Amniotic epithelial cell (primary cell): Measurements from ENCODE around the gene MEAK7.
A peak's percentile ranks its signal among the peaks of the same experiment; 100 is the strongest.

Experiments
- DNase-seq: peaks from one replicate; pipeline ENCODE4 v3.0.0-alpha.2; 2010; ENCODE audit warnings: low read depth

MEAK7 gene

DNA sequence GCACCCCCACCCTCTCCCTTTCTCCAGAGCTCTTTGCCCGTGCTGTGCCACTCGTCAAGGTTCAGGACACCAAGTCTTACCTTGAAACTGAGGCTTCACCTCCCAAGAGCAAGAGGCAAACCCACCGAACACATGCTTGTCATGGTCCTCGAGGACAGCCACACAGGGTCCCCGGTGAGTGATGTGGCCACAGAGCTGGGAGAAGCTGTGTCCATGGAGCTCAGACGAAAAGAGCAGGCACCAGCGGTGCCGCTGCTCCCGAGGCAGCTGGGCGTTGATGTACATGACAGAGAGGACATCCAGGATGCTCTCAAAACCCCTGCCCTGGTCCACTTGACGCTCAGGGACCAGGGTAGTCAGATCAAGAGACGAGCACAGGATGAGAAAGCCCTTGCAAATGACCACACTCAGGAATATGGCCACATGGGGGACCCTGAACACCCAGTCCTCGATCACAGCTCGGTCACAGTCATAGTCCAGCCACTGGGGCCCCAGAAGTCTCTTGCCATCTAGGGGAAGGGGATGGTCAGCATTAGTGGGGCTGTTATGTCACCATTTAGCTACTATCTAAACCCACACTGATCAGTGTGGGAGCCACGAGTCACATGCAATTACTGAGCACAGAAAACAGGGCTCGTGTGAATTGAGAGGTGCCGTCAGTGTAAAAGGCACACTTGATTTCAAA is 17.8 kb downstream of the MEAK7 start:
- no peak for DNase-seq

DNA sequence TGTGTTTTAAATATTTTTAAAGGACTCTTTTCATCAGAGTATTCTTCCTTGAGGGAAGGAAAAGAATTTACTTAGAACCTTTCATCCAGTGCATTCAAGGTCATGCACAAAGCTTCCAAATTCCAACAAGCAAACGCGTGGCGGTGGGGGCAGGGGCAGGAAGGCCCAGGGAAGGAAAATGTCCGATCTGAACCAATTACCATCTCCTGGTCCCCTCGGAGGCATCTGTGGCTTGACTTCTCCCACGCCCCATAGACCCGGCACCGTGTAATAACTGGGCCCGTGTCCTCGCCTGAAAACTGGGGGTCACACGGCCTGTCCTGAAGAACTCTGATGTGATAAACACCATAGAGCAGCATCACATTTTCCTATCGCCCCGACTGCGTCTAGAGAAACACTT is 18.3 kb downstream of the MEAK7 start:
- no peak for DNase-seq

DNA sequence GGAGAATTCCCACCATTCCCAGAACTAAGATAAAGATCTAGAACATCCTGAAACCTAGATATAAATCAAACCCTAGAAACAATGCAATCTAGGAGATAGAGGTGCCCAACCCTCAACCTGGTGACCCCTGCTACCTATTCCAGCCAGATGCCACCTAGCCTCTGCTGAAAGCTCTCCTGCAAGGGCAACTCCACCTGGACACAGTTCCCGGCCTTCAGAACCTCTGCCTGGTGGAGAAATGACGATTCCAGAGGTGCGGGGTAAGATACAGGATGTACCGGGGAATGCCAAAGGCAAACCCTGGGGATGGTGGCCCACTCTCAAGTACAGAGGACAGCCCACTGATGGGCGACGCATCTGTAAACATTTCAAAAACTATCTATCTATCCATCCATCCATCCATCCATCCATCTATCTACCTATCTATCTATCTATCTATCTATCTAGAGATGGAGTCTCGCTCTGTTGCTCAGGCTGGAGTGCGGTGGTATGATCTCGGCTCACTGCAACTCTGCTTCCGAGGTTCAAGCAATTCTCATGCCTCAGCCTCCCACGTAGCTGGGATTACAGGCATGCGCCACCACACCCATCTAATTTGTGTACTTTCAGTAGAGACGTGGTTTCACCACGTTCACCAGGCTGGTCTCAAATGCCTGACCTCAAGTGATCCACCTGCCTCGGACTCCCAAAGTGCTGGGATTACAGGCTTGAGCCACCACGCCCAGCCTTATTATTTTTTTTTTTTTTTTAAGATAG is 19.0 kb downstream of the MEAK7 start:
- DNase-seq = no peak

DNA sequence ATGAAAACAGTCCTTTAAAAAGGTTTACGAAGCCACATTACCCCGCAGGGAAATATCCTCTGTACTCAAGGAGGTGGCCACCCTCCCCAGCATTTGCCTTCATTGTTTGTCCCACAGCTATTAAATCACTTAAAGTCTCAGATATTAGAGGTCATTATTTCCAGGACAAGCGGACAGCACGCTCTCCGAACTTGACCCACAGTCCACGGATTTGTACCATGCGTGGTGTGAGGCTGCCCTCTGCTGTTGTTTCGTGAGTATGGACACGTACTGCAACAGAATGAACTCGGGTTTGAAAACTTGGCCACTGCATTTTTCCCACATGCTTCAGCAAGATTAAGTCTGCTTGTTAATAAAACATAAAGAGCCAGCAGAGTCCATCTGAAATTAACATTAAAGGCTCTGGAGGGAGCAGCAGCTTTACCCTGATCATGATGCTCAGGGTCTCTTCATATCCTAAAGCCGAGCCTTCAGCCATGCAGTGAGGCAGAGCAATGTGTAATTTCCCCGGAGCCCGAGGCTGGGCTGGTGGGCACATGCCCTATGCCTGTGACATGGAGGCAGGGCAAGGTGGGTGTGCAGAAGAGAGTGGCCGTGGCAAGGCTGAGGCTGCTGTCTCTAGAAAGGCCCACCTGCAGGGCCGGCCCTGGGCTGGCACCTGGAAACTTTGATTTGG is 19.7 kb downstream of the MEAK7 start:
- peak; percentile 65 for DNase-seq

DNA sequence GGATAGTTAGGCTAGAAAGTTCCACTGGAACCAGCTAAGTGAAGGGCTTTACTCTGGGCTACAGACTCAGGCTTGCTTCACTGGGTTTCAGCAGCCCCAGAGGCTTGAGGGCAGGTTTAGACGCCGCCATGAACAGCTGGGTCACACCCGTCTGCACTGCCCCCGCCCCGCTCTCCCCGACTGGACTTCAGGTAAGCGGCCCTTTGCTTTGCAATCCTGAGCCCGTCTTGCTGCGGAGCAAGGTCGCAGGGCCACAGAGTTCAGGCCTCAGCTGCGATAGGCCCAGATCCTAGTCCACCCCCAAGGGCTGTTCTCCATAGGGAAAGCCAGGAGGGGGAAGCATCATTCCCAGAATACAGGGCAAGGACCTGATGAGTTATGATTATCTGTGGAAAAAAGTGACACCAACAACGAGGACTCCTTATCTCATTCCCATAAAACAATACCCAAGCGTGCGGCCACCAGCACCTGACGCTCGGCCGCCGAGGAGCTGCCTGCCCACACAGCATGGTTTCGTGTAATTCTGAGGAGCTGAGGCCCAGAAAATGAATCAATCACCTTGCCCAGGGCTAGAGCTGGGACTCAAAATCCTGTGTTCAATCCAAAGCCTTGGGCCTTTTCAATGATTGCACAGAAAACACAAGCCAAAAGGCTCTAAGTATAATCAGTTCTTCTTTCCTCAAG is 20.4 kb downstream of the MEAK7 start:
- no peak for DNase-seq

DNA sequence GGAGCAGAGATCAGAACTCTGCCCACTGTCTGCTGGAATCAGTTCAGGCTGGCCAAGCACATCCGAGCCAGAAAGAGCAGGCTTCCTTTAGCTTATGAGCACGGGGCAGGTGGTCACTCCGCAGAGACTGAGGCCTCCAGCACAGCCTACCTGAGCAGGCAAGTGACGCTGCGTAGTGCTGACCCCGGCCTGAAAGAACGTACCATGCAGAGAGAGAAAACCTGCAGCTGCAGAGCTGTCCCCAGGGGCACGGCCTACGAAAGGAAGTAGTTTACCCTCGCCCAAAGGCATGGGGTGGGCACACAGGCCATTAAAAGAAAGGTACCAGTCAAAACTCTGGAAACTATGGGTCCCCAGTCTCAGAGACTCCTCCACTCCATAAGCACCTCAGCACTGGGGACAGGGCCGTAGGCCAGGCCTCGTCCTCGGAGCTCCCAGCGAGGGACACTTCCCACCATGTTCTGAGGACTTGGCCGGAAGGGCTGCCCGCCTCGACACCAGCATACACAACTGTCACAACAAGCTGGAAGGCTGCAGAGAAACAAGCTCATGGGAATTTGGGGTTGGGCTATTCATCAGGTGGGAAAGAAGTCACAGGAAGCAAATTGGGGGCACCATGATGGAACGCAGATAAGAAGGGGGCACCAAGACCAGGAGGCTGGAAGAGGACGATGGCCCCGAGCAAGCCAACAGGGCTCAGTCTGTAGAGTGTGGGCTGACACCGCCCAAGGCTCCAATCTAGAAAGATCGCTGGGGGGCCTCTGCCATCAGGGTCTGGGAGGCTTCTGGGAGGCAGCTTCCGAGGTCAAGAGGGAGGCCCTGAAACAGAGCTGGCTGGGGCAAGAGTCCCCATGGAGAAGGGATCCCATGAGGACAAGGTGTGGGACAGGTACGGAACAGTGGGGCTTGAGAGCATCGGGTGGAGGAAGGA is 21.2 kb downstream of the MEAK7 start:
- DNase-seq = no peak

DNA sequence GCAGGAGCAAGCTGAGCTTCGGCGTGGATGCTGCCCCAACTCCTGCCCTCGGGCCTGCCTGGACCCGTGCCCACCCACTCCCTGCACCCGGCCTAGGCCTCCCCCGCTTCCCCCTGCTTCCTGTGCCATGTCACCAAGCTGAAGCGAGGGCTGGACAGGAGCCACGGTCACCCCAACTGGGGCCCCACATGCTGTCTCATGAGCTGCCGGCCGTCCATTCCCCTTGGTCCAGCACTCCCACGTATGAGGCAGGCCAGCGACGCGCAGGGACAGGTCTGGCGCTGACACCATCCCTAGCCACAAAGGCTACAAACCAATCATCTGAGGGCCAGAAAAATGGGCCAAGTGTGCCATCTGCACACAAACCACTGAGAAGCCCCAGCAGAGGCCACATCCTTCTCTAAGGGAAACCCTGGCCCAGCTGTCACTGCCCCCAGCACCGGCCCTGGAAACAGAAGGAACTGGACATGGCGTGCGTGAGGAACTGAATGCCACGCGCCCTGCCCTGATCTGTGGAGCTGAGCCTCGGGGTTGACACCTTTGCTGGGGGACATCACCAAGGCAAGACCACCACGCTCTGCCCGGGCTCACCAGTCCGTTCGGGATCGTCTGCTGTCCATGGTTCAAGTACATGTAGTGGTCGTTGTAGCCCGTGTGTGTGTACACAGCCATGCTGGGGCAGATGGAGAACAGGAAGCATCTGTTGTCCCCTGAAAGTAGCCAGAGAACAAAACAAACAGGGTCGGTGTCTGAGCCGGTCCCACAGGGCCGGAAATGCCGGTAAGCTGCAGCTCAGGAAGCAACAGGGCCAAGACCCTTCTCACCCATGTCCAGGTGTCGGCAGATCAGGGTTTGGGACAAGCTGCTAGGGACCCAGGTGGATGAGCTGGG is 22.2 kb downstream of the MEAK7 start:
- no peak for DNase-seq

DNA sequence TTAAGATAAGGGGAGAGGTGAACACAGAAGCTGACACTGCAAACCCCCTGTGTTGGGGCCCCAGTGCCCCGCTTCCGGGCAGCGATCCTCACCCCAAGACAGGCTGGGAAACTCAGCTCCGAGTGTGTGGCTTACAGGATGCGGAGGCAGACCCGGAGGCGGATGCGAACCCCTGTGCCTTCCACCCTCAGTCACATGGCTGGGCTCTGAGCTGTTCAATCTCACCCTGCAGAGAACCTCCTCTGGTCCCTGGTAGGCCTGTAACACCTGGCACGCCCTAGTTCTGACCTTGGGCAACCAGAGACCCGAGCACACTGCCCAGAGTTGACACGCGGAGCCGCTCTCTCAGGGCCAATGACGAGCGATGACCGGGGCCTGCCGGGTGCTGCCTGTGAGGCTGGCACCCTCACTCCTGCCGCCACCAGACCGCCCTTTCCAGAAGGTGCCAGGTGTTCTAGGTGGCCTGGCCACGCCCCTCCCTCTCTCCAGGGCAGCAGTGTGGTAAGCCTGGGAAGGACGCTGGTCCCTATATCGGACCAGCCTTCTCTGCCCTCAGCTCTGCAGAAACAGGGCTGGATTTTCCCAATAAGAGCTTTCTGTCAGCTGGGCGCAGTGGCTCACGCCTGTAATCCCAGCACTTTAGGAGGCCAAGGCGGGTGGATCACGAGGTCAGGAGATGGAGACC is 23.3 kb downstream of the MEAK7 start:
- no peak for DNase-seq

DNA sequence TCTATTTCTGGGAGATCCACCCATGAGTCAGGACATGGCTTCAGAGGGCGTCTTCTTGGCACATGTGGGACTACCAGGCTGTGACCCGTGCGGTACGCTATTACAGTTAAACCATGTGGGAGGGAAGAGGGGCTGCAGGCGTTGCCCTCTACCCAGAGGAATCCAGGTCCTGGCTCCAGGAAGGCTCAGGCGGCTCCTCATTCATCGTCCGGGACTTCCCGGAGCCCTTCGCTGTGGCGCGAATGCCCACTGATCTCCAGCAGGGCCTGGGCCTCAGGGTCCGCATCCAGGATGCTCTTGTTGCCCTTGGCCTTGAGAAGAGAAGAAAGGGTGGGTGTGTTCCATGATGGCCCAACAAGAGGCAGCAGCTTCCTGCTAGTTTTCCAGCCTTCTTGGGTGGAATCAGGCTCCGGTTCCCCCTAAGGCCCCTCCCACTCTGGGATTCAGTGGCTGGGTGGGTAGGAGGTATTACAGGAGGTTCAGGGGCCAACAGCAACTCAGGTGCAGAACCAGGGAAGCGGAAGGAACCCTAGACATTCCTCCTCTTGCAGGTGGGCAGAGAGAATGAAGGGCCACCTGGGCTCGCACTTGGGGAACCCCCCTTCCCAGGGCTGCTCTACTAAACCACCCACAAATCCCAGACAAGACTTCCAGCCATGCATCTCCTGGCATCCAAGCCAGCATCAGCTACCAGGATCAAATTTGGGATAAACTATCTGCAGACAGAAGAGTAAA is 24.6 kb downstream of the MEAK7 start:
- no peak for DNase-seq

DNA sequence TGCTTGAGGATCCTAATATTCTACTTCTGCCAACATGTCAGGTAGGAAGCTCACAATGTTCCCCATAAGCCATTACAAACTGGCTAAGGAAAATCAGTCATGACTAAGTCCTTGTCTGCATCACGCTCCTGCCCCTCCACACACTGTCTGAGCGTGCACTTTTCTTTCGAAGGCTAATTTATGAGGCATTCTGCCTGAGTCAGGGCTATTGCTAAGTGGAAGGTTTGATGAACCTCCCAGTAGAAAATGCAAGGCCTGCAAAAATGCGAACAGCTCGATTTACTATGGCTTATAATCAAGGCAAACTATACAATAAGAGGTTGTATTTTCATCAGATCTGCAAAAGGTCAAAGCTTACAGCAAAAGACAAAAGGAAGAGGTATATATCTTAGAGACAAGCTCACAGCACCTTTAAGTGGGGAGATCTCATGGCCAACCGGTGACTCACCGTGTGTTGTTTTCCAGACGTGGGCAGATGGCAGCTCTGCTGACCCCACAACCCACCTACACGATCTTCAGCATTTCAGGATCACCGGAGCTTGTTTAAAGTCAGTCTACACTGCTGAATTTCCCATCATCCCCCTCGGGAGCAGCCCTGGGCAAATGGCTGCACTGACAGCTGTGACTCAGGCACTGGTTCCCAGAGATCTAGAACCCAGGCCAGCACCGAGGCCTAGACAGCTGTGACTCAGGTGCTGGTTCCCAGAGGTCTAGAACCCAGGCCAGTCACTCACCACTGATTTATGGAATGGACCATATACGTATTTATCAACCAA is 26.1 kb downstream of the MEAK7 start:
- DNase-seq = peak; percentile 87

DNA sequence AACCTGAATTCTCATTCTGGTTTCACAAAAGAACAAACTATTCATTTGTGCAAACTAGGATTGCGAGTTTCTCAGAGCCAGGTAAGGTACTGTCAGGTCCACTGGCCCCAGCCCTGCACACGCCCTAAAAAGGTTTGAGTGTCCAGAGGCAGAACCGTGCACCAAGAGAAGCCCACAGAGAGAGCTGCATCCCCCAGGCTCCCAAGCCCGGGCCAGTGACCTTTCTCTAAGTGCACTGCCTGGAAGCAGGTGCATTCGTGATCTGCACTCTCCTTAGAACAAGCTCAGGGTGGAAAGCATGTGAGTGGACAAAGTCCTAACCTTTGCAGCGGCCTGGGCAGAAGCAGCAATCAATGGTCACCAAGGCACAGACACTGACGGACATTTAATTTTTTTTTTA is 26.8 kb downstream of the MEAK7 start:
- no peak for DNase-seq

DNA sequence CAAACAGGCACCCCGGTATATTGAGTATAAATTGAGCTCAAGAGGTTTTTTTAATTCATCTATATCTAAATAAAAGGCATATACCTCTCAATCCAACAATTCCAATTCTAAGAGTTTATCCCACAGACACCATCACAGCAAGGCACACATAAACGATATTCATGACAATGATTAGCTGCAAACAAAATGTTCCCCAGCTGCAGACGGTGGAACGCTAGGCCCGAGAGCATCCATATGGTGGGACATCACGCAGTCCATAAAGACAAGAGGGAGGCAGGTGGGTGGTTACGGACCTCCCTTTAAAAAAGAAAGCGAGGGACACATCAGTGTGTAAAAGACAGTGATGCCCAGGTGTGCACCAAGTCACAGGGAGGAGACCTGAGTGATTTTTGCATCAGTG is 28.1 kb downstream of the MEAK7 start:
- no peak for DNase-seq

DNA sequence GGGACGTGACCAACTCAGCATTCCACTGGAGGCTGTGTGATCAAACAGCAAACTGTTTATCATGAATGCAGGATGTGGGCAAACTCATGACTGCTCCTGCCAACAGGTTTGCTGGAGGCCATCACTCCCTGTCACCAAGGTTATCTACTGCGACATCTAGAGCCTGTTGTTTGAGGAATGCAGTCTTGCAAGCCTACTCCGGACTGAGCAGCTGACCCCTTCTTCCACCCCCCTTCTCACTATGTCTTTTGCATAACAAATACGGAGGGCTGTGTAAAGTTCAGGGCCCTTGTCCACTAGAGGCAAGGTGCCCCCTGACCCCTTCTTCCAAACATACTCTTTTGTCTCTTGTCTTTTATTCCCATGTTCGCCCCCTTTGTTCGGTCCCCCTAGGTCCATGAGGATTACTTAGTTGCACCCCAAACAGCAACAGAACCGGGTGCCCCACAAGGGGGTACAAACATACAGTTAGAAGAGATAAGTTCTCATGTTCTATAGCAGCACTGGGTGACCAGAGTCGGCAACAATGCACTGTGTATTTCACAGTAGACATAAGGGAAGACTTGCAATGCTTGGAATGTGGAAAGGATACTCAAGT is 28.7 kb downstream of the MEAK7 start:
- peak; percentile 52 for DNase-seq

DNA sequence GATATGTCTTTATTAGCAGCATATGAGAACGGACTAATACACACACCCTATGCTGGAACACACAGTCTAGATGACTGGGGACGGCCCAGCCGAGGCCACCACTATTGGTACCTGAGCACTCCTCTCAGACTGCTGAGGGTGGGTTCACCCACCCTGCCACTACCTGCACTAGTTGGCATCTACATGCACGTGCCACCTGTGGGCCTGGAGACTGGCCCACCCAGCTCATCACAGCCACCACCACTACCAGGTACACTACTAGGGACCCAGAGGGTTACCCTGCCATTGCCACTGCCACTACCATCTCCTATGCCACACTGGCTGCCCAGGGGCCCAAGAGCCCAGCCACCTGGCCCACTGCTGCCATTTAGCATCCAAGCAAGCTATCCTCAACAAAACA is 32.5 kb downstream of the MEAK7 start:
- DNase-seq = no peak

DNA sequence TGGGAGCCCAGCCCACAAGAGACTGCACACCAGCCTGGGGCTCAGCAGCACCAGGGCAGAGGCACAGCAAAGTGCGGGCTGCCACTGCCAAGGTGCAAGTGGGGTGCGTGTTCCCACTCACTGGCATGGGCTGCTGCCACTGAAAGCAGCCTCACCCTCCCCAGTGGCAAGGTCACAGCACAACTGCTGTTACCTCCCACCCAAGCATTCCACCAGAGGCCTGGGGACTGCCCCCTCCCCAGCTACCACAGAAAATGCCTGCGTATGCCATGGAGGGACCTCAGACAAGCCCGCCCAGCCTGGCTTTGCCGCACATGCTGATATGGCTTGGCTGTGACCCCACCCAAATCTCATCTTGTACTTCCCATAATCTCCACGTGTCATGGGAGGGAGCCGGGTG is 33.1 kb downstream of the MEAK7 start:
- no peak for DNase-seq

DNA sequence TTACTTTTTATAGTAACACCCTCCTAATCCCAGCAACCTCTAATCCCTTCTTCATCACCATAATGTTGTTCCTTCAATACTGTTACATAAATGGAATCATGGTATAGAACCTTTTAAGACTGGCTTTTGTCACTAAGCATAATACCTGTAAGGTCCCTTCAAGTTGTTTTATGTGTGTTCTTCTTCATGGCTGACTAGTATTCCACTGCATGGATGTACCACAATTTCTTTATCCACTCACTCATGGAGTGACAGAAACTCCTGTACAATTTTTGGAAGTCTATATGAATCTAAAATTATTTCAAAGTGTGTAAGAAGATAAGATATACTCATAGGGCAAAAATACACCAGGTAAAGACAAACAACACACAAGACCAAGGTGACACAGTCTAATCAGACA is 36.8 kb downstream of the MEAK7 start:
- DNase-seq = no peak

DNA sequence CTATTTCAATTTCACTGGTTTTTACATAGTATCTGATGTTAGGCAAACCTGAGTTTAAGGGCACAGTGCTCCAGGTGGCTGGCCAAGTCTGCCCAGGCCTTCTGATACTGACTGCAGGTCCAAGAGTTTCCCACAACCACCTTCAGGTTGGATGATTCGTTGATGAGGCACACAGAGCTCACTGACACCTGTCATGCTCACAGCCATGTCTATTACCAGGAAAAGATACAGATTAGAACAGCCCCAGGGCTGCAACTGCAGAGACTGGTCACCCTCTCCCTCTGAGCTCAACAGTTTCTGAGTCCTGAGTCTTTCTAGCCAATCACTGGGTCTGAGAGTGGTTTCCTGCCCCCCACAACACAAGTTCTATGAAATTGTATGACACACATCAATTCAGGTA is 37.2 kb downstream of the MEAK7 start:
- DNase-seq = no peak

DNA sequence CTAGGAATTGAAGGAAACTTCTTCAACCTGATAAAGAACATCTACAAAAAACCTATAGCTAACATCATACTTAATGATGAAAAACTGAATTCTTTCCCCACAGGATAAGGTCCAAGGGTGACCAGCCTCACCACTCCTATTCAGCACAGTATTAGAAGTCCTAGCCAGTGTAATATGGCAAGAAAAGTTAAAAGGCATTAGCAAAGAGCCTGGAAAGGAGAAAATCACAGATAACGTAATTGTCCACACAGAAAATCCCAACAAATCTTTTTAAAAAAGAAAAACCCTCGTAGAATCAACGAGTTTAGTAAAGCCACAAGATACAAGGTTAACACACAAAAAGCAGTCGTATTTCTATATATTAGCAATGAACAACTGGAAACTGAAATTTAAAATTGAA is 37.8 kb downstream of the MEAK7 start:
- DNase-seq = no peak
